HG02623 (cell line): Measurements from ENCODE around the gene VCP.

Source experiments
- ATAC-seq: cut with Tn5 transposase; IDR thresholded peaks from one replicate; pipeline ENCODE4 v1.9.1; 2021; ENCODE audit warnings: moderate library complexity; ENCODE audit not compliant: unreplicated experiment

The VCP gene

GRCh38 chr9:35072461-35073278, at the start of gene VCP:
Gene VCP (minus strand): TSS chr9:35072625. CDS start chr9:35072353, 272 bp downstream.
- ATAC-seq, result peak; percentile 85

- ATAC-seq, result peak; percentile 34
These were observed 44.6 kb upstream of the VCP start for GRCh38 chr9:35116898-35117551.

- ATAC-seq, result no peak
These were observed 44.1 kb upstream of the VCP start for GRCh38 chr9:35116539-35116897.

DNA sequence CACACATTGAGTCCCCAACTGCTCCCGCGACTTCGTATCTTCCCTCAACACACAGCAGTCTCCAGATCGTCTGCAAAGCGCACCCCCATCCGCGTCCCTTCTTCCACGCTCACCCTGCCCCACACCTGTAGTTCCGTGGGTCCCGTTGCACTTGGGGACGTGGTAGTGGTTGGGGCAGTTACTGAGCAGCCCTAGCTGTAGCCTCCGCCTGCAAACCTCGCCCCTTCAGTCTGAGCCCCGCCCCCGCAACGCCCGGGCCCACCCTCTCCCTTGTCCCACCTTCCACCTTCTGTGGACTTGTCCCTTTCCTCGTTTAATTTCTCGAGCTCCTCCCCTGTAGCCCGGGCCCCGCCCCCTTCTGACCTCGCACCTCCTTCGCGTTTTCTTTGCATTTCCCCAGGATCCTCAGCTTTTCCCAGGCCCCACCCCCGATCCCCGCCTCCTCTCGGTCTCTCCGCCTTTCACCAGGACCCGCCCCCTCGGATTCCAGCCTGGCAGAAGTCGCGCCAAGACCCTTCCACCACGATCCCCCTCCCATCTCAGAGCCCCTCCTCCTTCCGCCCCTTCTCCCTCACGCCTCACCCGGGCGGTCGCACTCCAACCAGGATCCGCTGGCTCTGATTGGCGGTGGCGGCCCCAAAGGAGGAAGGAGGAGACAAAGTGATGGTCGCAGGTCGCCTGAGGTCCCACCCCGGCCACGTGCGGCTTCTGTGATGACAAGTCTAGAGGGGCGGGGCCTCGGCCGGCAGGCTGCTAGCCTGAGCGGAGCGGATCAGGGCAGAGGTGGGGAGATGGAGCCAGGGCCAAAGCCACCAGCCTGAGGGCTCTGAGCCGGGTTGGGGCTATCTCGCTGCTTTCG, 43.5 kb upstream of the VCP start, which contains the start of gene ATOSB:
TSS of gene ATOSB (minus strand) at position 183 of the 859 bp plus-strand sequence. CDS start 7,588 bp downstream, outside the sequence.
- peak; percentile 51 for ATAC-seq

GRCh38 chr9:35114840-35115628, 42.6 kb upstream of the VCP start:
- no peak for ATAC-seq

- ATAC-seq, result no peak
These were observed 41.9 kb upstream of the VCP start for GRCh38 chr9:35114113-35114839.

GRCh38 chr9:35112257-35113020, 40.0 kb upstream of the VCP start:
- no peak for ATAC-seq

- ATAC-seq, result peak; percentile 69
These were observed 38.8 kb upstream of the VCP start for GRCh38 chr9:35111001-35111933.

- ATAC-seq, result no peak
These were observed 37.9 kb upstream of the VCP start for GRCh38 chr9:35110327-35110761.

DNA sequence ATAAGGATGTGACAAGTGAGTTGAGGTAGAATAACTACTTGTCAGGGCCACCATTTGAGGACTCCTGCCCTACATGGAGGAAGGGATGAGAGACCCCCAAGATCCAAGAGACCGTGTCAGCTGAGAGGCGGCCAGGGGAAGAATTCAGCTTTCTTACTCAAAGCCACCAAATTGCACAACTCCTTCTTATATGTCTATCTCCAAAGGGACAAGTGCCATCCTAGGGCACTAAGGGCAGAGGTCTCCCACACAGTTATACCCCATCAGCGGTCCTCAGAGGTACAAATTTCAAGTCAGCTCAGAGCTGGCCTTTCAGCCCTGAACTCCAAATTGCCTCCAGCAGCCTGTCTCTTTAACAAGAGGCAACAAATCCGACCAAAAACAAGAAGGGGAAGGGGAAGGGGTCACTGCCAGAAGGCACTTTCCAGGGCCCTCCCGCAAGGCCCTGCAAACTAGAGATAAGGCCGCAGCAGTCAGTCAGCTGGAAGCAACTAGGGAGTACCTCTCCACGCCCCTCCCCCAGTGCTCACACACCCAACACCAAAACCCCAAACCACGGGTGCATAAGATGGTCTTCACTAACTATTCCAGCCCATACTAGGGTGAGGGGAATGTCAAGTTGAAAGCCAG, 36.6 kb upstream of the VCP start:
- ATAC-seq, result no peak

DNA sequence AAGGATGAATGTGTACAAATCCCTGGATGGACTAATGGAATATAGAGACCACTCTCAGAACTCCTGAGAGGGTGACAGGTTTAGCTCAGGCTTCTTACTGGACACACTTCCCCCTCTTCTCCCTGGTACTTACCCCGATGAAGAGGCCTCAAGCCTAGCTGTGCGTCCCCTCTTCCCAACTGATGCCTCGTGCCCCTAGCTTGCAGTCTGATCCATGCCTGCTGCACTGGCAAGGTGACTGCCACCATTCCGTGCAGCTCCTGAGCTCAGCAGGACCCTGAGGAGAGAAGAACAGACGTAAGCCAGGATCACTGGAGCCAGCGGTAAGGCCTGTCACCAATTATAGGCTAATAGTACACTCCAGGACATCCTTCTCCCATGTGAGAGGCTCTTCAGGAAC, 36.0 kb upstream of the VCP start:
- ATAC-seq, result no peak

DNA sequence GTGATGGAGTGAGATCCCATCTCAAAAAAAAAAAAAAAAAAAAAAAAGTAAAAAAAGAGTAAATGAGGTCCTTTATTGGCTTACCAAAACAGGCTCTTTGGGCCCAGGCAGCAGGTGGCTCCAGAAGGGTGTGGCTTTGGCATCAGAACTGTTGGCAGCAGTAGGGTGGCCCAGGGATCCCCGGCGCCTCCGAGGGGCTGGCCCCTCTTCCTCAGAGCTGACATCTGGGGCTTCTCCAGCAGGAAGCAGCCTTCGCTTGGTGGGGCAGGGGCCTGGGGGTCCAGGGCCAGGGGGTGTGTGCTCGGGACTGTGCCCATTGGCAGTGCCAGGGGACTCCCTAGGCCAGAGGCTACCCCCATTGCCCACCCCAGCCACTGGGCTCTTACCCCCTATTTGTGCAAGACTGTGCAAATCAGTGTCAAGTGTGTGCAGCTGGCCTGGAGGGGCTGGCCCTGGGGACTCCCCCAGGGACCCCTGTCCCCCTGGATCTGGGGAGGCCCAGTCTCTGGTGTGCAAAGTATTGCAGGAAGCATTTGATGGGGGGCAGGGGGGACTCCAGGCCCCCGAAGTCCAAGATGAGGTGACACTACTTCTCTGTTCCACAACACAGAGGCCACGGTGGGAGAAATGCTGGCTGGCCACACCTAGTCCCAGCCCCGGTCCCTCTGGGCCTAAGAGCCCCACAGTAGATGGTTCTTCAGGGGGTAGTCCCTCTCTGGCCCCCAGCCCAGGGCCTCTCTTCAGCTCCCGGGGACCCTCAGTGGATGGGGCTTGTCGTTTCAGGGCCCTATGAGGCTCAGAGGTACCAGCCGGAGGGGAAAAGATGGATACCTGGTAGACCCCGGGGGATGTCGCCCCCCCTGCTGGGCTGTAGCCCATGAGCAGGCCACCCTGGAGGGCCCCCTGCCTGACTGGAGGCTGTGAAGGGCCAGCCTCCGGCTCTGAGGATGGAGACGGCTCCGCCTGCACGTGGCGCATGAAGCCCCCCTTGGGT, 35.2 kb upstream of the VCP start:
- no peak for ATAC-seq

DNA sequence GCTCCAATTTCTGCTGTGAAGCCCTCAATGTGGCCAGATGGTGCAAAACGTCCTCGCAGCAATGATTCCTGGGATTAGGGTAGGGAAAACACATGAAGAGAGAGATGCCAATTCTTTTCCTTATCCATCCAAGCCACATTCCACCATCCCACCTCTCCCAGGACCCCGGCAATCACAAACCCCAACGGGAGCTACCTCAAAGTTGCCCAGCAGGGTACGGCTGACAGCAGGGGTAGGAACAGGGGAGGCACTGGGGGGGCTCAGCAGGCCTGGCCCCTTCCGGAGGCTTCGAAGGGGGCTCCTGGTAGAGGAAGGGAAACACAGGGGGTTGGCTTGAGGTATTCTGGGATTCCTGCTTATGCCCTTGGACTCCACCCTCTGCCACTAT, 33.9 kb upstream of the VCP start:
- ATAC-seq, result no peak

DNA sequence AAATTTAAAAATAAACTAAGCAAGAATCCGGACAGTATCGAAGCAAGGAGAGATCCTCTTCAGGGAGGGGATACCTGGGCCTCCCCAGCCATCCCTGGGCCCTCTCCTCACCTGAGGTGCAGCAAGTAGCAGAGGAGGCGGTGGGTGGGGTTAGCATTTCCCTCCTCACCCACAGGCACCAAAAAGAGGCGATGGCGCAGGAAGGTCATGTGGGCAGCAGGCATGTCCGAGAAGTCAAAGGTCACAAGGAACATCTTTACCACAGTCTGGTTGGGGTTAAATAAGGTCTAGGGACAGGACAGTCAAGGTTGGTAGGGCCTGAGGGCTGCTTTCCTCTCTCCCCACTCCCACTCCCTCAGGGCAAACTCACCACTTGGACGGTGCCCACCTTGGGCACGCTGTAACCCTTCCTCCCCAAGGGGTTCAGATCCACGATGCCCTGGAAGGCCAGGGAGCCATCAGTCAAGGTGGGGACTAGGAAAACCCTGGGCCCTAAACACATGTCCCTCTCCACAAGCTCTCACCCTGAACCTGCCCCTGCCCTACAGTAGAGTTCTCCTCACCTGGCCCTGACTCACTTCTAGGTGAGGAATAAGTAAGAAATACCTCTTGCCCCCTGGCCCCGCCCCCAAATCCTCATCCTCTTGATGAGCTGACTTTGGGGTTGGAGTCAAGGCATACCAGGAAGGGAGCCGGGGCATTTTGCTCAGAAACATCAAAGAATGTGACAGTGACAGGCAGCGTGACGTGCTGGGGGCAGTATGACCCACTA, 33.3 kb upstream of the VCP start:
- ATAC-seq, result no peak

DNA sequence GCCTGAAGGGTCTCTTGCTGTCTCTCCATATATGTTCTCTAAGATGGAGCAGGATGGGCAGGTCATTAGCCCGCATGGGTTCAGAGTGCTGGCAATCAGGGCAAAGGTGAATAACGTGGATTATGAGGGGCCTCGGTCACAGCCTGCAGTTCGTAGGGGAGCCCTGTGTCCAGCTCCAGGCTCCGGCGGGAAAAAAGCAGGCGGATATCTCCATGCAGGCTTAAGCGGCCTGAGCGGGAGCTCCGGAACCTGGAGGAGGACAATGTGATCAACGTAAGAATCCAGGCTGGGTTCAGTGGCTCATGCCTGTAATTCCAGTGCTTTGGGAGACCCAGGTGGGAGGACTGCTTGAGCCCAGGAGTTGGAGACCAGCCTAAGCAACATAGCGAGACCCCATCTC, 32.7 kb upstream of the VCP start:
- ATAC-seq, result no peak

DNA sequence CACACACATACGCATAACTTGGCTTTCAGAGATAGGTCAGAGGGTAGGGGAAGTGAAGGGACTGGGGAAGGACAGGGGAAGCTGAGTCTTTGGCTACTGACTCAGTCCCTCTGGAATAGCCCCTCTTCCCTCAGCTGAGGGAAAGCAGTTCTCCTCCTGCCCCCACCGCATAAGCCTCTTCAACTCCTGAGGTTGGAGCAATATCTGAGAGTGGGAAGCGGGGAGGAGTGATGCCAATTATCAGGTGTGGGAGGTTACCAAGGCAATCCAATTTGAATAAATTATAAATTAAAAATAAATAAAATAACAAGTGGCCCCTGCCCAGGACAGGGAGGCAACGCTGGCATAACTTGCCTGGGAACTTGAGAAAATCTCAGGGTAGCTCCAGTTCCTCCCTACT, 32.2 kb upstream of the VCP start:
- ATAC-seq, result no peak
